RWPE2 (cell line): ENCODE results near the gene FRMPD2.
"Not testable (repeated sequence)": the region's sequence is repeated elsewhere in the genome, so short reads cannot be mapped to it uniquely, and the experiment has no call there.

Source experiments
- ATAC-seq: fragments of 200-7000 bp; cut with Tn5 transposase; 3 replicates; pipeline ENCODE4 v1.9.1; 2021; ENCODE audit warnings: low read depth
- DNase-seq: peaks from one replicate; pipeline ENCODE4 v3.0.0-alpha.2; 2020; ENCODE audit warnings: low spot score
- H3K27ac ChIP-seq: fragments of 450-650 bp; 2 replicates; pipeline ENCODE4 v1.5.1; 2017; ENCODE audit warnings: mild to moderate bottlenecking; ENCODE audit not compliant: poor library complexity, severe bottlenecking
- H3K27me3 ChIP-seq: fragments of 250-450 bp; sonication (Bioruptor Pico); 2 replicates; pipeline ENCODE4 v1.5.1; 2021; ENCODE audit warnings: mild to moderate bottlenecking, moderate library complexity; ENCODE audit not compliant: insufficient read depth, poor library complexity, severe bottlenecking
- H3K36me3 ChIP-seq: fragments of 250-450 bp; sonication (Bioruptor Pico); 2 replicates; pipeline ENCODE4 v1.5.1; 2020; ENCODE audit warnings: low read depth, mild to moderate bottlenecking, moderate library complexity
- H3K4me1 ChIP-seq: fragments of 250-450 bp; sonication (Bioruptor Pico); 2 replicates; pipeline ENCODE4 v1.5.1; 2021; ENCODE audit warnings: mild to moderate bottlenecking, moderate library complexity; ENCODE audit not compliant: insufficient read depth, poor library complexity, severe bottlenecking
- H3K4me3 ChIP-seq: fragments of 250-450 bp; sonication (Bioruptor Pico); 2 replicates; pipeline ENCODE4 v1.5.1; 2021; ENCODE audit warnings: mild to moderate bottlenecking, moderate library complexity; ENCODE audit not compliant: severe bottlenecking
- H3K9me3 ChIP-seq: fragments of 250-450 bp; sonication (Bioruptor Pico); 2 replicates; pipeline ENCODE4 v1.5.1; 2021; ENCODE audit warnings: mild to moderate bottlenecking, moderate library complexity; ENCODE audit not compliant: severe bottlenecking
- TF ChIP-seq, protein P1 (sequence below): fragments of 450-650 bp; IDR thresholded peaks from one replicate; pipeline ENCODE4 v1.5.1; 2017; ENCODE audit warnings: mild to moderate bottlenecking, moderate library complexity; ENCODE audit not compliant: poor library complexity, severe bottlenecking

FRMPD2 gene

DNA sequence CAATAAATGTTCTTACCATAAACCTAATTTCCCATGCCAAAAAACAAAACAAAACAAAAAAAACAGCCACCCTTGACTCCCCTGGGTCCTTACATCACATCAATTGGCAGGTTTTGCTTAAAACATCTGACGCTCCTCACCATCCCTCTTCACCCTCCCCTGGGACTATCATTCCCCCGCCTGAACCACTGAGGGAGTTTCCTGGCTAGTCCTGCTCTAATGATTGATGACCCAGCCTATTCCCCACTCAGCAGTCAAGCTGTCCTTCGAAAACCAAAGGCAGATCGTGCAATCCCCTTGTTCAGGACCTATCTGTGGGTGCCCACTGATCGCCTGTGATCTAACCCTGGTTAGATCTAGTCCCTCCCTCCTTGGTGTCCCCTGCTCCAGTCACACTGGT is 11.2 kb upstream of the FRMPD2 start:
- no peak overlapping the region for H3K4me3 ChIP-seq
- H3K27ac ChIP-seq = no peak overlapping the region
- DNase-seq (no peak), ATAC-seq (no peak)
- TF ChIP-seq, protein P1, sequence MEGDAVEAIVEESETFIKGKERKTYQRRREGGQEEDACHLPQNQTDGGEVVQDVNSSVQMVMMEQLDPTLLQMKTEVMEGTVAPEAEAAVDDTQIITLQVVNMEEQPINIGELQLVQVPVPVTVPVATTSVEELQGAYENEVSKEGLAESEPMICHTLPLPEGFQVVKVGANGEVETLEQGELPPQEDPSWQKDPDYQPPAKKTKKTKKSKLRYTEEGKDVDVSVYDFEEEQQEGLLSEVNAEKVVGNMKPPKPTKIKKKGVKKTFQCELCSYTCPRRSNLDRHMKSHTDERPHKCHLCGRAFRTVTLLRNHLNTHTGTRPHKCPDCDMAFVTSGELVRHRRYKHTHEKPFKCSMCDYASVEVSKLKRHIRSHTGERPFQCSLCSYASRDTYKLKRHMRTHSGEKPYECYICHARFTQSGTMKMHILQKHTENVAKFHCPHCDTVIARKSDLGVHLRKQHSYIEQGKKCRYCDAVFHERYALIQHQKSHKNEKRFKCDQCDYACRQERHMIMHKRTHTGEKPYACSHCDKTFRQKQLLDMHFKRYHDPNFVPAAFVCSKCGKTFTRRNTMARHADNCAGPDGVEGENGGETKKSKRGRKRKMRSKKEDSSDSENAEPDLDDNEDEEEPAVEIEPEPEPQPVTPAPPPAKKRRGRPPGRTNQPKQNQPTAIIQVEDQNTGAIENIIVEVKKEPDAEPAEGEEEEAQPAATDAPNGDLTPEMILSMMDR = no peak
- no peaks in the 10 kb centered on the region for H3K4me1 ChIP-seq
- H3K27me3 ChIP-seq = no peaks in the 10 kb centered on the region
- H3K36me3 ChIP-seq = no peaks in the 10 kb centered on the region
- no peaks in the 10 kb centered on the region for H3K9me3 ChIP-seq

DNA sequence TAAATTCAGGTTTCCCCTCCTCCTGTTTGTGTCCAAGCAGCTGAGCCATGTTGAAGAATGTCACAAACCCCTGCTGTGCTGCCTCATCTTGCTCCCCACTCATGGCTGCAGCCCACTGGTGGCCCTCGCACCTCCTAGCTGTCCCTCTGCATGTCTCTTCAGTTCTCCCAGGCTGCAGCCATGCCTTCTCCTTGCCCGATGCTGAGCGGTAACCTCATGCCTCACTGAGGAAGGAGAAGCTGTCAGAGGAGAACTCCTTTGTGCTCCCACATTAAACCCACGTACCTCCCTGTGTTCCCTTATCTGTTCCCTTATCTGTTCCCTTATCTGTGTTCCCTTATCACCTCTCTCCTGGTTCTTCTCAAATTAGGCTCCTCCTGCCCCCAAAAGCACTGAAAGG is 10.3 kb upstream of the FRMPD2 start:
- no peak overlapping the region for H3K27ac ChIP-seq
- TF ChIP-seq, protein P1 = no peak
- H3K27me3 ChIP-seq = no peaks in the 10 kb centered on the region
- H3K4me1 ChIP-seq = no peaks in the 10 kb centered on the region
- no peak for DNase-seq
- no peak for ATAC-seq
- H3K9me3 ChIP-seq = no peaks in the 10 kb centered on the region
- H3K36me3 ChIP-seq = no peaks in the 10 kb centered on the region
- H3K4me3 ChIP-seq = no peak overlapping the region

- no peaks in the 10 kb centered on the region for H3K27me3 ChIP-seq
- ATAC-seq (no peak), DNase-seq (no peak)
- H3K4me1 ChIP-seq = no peaks in the 10 kb centered on the region
- TF ChIP-seq, protein P1 = no peak
- no peaks in the 10 kb centered on the region for H3K36me3 ChIP-seq
- no peaks in the 10 kb centered on the region for H3K9me3 ChIP-seq
- H3K4me3 ChIP-seq = no peak overlapping the region
- no peak overlapping the region for H3K27ac ChIP-seq
Measured at GRCh38 chr10:48284002-48284546, 9.6 kb upstream of the FRMPD2 start.

DNA sequence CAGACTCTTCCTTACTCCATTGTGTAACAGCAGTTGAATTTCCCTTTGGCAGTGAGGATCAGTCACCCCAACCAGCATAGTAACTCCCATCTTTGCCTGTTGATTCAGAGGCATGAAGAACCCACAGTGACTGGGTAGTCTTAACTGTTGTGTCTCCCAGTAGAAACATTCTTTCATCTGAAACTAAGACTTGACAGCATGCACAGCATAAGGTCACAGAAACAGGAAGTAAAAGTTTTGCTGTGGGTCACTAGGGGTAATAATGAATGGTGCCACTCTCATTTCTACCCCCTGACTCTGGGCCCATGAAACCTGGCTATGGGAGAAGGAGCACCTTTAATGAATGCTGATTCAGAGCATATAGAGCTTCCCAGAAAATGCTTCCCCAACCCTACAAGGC is 8.3 kb upstream of the FRMPD2 start:
- ATAC-seq = no peak
- Histone ChIP-seq H3K4me3 (no peak overlapping the region), H3K27ac (no peak overlapping the region), H3K9me3 (no peaks in the 10 kb centered on the region), H3K36me3 (no peaks in the 10 kb centered on the region), H3K27me3 (no peaks in the 10 kb centered on the region), H3K4me1 (no peaks in the 10 kb centered on the region)
- no peak for DNase-seq
- TF ChIP-seq, protein P1 = no peak

DNA sequence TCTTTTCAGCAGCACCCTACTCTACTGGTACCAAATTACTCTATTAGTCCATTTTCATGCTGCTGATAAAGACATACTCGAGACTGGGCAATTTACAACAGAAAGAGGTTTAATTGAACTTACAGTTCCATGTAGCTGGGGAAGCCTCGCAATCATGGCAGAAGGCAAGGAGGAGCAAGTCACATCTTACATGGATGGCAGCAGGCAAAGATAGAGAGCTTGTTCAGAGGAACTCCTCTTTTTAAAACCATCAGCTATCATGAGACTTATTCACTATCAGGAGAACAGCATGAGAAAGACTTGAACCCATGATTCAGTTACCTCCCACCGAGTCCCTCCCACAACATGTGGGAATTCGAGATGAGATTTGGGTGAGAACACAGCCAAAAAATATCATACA is 7.2 kb upstream of the FRMPD2 start:
- H3K9me3 ChIP-seq, ATAC-seq, H3K4me3 ChIP-seq, H3K4me1 ChIP-seq, H3K27ac ChIP-seq, DNase-seq, H3K36me3 ChIP-seq, H3K27me3 ChIP-seq: not testable (repeated sequence)
